ENCODE measurements around the gene RAVER2. TPM values are rescaled to one million over a fixed set of nuclear protein-coding genes. Genes with fewer than 3 reads are reported as not detected.

Gene RAVER2
- total and polyA plus RNA-seq, 2 of the 13 experiments (the other 11 are each of a cell fraction or from before 2014, with no cell fraction given): 11.4 to 15.4 TPM

DNA sequence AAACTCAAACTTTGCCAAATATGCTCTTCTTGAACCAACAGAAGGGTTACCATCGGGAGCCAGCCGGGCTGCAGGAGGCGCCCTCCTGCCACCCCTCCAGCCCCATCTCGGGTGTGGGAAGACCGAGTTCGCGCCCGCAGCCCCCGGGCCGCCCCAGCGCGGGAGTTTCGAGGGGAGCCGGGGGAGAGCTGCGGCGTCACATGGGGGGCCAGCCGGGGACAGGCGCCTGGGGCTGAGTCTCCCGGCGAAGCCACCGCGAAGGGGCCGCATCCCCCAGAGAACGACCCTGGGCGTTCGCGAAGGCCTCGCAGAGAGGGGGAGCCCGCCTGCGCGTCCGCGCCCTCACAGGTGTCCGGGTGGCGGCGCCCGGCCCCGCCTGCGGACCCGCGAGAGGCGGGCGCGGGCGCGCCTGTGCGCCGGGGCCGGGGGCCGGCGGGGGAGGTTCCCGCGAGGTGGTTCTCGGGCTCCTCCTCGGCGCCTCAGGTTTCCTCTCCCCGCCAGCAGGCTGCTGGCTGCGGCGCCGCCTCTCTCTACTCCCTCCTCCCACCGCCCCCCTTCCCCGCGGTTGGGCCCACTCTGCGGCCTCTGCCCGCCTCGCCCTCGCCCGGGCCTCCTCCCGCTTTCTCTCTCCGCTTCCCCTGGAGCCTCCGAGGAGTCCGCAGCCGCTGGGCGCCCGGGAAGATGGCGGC, at the start of gene RAVER2 (continued):
- peak; percentile 40; the same call in 1 of the 2 replicates for TF ChIP-seq GABPB1 (CRISPR knock-in tag; IDR thresholded peaks at IDR 0.05)
- TF ChIP-seq ZNF737 (CRISPR knock-in tag; IDR thresholded peaks at IDR 0.05; ENCODE audit: borderline replicate concordance): no peak
- peak; percentile 35; the same call in 1 of the 2 replicates for TF ChIP-seq HNRNPL (IDR thresholded peaks at IDR 0.05; ENCODE audit: low read depth, low read length)
- peak; percentile 50; the same call in 1 of the 2 replicates for TF ChIP-seq SALL1 (CRISPR knock-in tag; IDR thresholded peaks at IDR 0.05)
- TF ChIP-seq, protein P1, sequence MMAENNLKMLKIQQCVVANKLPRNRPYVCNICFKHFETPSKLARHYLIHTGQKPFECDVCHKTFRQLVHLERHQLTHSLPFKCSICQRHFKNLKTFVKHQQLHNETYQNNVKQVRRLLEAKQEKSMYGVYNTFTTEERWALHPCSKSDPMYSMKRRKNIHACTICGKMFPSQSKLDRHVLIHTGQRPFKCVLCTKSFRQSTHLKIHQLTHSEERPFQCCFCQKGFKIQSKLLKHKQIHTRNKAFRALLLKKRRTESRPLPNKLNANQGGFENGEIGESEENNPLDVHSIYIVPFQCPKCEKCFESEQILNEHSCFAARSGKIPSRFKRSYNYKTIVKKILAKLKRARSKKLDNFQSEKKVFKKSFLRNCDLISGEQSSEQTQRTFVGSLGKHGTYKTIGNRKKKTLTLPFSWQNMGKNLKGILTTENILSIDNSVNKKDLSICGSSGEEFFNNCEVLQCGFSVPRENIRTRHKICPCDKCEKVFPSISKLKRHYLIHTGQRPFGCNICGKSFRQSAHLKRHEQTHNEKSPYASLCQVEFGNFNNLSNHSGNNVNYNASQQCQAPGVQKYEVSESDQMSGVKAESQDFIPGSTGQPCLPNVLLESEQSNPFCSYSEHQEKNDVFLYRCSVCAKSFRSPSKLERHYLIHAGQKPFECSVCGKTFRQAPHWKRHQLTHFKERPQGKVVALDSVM (CRISPR knock-in tag; IDR thresholded peaks at IDR 0.05): peak; percentile 84
- 0 out of 2 replicates have a peak, but pooled peaks have one; percentile 15 for TF ChIP-seq ZNF263 (CRISPR knock-in tag; IDR thresholded peaks at IDR 0.05)
- TF ChIP-seq, protein P2, sequence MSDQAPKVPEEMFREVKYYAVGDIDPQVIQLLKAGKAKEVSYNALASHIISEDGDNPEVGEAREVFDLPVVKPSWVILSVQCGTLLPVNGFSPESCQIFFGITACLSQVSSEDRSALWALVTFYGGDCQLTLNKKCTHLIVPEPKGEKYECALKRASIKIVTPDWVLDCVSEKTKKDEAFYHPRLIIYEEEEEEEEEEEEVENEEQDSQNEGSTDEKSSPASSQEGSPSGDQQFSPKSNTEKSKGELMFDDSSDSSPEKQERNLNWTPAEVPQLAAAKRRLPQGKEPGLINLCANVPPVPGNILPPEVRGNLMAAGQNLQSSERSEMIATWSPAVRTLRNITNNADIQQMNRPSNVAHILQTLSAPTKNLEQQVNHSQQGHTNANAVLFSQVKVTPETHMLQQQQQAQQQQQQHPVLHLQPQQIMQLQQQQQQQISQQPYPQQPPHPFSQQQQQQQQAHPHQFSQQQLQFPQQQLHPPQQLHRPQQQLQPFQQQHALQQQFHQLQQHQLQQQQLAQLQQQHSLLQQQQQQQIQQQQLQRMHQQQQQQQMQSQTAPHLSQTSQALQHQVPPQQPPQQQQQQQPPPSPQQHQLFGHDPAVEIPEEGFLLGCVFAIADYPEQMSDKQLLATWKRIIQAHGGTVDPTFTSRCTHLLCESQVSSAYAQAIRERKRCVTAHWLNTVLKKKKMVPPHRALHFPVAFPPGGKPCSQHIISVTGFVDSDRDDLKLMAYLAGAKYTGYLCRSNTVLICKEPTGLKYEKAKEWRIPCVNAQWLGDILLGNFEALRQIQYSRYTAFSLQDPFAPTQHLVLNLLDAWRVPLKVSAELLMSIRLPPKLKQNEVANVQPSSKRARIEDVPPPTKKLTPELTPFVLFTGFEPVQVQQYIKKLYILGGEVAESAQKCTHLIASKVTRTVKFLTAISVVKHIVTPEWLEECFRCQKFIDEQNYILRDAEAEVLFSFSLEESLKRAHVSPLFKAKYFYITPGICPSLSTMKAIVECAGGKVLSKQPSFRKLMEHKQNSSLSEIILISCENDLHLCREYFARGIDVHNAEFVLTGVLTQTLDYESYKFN (CRISPR knock-in tag; conservative IDR thresholded peaks at IDR 0.05): peak; percentile 13; the same call in 1 of the 2 replicates
- no peak for TF ChIP-seq ZNF430 (CRISPR knock-in tag; IDR thresholded peaks at IDR 0.05)
- TF ChIP-seq ZNF709 (CRISPR knock-in tag; IDR thresholded peaks at IDR 0.05): 0 out of 2 replicates have a peak, but pooled peaks have one; percentile 29
- 0 out of 2 replicates have a peak, but pooled peaks have one; percentile 50 for TF ChIP-seq ADNP (CRISPR knock-in tag; IDR thresholded peaks at IDR 0.05)
- TF ChIP-seq ZFP36L1 (CRISPR knock-in tag; IDR thresholded peaks at IDR 0.05): no peak
- TF ChIP-seq IKZF4 (CRISPR knock-in tag; IDR thresholded peaks at IDR 0.05; ENCODE audit: borderline replicate concordance, low read depth, not compliant biosample characterization): no peak
- TF ChIP-seq, protein P3, sequence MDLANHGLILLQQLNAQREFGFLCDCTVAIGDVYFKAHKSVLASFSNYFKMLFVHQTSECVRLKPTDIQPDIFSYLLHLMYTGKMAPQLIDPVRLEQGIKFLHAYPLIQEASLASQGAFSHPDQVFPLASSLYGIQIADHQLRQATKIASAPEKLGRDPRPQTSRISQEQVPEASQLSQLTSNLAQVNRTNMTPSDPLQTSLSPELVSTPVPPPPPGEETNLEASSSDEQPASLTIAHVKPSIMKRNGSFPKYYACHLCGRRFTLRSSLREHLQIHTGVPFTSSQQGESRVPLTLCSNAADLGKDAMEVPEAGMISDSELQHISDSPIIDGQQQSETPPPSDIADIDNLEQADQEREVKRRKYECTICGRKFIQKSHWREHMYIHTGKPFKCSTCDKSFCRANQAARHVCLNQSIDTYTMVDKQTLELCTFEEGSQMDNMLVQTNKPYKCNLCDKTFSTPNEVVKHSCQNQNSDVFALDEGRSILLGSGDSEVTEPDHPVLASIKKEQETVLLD (CRISPR knock-in tag; IDR thresholded peaks at IDR 0.05; ENCODE audit: low read depth): no peak
- TF ChIP-seq, protein P4, sequence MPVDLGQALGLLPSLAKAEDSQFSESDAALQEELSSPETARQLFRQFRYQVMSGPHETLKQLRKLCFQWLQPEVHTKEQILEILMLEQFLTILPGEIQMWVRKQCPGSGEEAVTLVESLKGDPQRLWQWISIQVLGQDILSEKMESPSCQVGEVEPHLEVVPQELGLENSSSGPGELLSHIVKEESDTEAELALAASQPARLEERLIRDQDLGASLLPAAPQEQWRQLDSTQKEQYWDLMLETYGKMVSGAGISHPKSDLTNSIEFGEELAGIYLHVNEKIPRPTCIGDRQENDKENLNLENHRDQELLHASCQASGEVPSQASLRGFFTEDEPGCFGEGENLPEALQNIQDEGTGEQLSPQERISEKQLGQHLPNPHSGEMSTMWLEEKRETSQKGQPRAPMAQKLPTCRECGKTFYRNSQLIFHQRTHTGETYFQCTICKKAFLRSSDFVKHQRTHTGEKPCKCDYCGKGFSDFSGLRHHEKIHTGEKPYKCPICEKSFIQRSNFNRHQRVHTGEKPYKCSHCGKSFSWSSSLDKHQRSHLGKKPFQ (CRISPR knock-in tag; IDR thresholded peaks at IDR 0.05; ENCODE audit: insufficient replicate concordance): no peak
- peak; percentile 46; the same call in 1 of the 2 replicates for TF ChIP-seq ZBTB7B (CRISPR knock-in tag; IDR thresholded peaks at IDR 0.05)
- TF ChIP-seq ZNF878 (CRISPR knock-in tag; IDR thresholded peaks at IDR 0.05): peak; percentile 33; the same call in 1 of the 2 replicates
- no peak for TF ChIP-seq ZNF510 (CRISPR knock-in tag; IDR thresholded peaks at IDR 0.05; ENCODE audit: low read depth)
- no peak for TF ChIP-seq MBD4 (IDR thresholded peaks at IDR 0.05; ENCODE audit: borderline replicate concordance, low read length)
- no peak for TF ChIP-seq ZSCAN9 (CRISPR knock-in tag; IDR thresholded peaks at IDR 0.05; ENCODE audit: borderline replicate concordance)
